ENCODE results near the gene SLC12A4.

The SLC12A4 gene

DNA sequence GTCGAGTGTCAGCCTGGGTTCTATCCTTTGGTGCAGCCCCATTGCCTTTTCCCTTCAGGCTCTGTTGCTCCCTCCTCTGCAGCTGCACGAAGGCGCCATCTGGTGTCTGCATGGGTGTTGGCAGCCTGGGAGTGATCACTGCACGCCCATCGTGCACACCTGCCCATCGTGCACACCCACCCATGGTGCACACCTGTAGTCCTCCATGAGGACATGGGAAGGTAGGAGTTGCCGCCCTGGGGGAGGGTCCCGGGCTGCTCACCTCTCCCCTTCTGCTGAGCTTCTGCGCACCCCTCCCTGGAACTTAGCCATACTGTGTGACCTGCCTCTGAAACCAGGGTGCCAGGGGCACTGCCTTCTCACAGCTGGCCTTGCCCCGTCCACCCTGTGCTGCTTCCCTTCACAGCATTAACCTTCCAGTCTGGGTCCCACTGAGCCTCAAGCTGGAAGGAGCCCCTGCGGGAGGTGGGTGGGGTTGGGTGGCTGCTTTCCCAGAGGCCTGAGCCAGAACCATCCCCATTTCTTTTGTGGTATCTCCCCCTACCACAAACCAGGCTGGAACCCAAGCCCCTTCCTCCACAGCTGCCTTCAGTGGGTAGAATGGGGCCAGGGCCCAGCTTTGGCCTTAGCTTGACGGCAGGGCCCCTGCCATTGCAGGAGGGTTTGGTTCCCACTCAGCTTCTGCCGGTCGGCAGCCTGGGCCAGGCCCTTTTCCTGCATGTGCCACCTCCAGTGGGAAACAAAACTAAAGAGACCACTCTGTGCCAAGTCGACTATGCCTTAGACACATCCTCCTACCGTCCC, 39.7 kb downstream of the SLC12A4 start:
- TF ChIP-seq, protein P1, sequence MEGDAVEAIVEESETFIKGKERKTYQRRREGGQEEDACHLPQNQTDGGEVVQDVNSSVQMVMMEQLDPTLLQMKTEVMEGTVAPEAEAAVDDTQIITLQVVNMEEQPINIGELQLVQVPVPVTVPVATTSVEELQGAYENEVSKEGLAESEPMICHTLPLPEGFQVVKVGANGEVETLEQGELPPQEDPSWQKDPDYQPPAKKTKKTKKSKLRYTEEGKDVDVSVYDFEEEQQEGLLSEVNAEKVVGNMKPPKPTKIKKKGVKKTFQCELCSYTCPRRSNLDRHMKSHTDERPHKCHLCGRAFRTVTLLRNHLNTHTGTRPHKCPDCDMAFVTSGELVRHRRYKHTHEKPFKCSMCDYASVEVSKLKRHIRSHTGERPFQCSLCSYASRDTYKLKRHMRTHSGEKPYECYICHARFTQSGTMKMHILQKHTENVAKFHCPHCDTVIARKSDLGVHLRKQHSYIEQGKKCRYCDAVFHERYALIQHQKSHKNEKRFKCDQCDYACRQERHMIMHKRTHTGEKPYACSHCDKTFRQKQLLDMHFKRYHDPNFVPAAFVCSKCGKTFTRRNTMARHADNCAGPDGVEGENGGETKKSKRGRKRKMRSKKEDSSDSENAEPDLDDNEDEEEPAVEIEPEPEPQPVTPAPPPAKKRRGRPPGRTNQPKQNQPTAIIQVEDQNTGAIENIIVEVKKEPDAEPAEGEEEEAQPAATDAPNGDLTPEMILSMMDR (IDR thresholded peaks at IDR 0.05; ENCODE audit: extremely low read depth, missing control alignments) = peak; percentile 91
- DNase-seq (ENCODE audit: low spot score) = peak; percentile 79

DNA sequence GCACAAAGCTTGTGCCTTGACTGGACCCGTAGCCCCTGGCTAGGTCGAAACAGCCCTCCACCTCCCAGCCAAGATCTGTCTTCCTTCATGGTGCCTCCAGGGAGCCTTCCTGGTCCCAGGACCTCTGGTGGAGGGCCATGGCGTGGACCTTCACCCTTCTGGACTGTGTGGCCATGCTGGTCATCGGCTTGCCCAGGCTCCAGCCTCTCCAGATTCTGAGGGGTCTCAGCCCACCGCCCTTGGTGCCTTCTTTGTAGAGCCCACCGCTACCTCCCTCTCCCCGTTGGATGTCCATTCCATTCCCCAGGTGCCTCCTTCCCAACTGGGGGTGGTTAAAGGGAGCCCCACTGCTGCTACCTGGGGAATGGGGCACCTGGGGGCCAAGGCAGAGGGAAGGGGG, 40.3 kb downstream of the SLC12A4 start:
- DNase-seq (ENCODE audit: low spot score) = no peak
- TF ChIP-seq, protein P1 (IDR thresholded peaks at IDR 0.05; ENCODE audit: extremely low read depth, missing control alignments) = no peak

DNA sequence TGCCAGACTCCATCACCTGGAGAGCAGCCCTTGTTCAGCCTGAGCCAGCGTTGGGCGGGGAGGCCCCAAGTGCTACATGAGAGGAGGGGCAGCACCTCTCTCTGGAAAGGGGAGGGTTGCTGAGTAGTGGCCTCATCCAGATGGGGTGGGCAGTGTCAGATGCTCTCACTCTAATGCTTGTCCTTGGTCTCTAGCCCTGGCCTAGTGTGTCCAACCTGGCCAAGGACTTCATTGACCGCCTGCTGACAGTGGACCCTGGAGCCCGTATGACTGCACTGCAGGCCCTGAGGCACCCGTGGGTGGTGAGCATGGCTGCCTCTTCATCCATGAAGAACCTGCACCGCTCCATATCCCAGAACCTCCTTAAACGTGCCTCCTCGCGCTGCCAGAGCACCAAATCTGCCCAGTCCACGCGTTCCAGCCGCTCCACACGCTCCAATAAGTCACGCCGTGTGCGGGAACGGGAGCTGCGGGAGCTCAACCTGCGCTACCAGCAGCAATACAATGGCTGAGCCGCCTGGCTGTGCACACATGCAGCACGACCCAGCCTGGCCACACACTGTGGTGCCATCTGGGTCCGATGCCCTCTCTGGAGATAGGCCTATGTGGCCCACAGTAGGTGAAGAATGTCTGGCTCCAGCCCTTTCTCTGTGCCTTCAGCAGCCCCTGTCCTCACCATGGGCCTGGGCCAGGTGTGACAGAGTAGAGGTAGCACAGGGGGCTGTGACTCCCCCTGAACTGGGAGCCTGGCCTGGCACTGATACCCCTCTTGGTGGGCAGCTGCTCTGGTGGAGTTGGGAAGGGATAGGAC, 41.1 kb downstream of the SLC12A4 start:
- no peak for DNase-seq (ENCODE audit: low spot score)

DNA sequence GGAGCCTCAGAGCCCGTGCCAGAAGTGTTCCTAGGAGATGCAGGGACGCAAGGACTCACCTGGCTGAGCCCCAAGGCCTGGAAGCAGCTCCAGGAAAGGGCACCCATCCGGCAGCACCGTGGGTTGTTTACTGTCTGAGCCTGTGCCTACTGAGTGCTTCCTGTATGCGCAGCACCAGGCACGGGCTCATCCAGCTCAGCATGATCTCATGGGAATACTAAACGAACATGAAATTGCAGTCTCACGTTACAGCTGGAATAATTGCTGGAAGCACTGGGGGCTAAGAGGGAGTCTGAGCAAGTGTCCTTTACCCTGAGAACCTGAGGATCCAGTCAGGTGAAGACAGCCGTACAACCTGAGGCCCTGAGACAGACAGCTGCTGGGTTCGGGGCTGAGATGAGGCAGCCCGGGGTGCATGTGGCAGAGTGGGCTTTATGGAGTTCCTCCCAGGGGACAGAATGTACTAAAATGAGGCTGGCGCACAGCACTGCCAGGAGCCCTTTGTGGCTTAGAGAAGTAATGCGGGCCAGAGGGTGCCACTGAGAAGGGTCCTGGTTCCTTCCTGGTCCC, 42.2 kb downstream of the SLC12A4 start:
- DNase-seq (ENCODE audit: low spot score) = no peak
- TF ChIP-seq, protein P1 (IDR thresholded peaks at IDR 0.05; ENCODE audit: extremely low read depth, missing control alignments) = no peak

More for the DNA sequence above, 41.1 kb downstream of the SLC12A4 start:
- TF ChIP-seq, protein P1 (IDR thresholded peaks at IDR 0.05; ENCODE audit: extremely low read depth, missing control alignments) = no peak

DNA sequence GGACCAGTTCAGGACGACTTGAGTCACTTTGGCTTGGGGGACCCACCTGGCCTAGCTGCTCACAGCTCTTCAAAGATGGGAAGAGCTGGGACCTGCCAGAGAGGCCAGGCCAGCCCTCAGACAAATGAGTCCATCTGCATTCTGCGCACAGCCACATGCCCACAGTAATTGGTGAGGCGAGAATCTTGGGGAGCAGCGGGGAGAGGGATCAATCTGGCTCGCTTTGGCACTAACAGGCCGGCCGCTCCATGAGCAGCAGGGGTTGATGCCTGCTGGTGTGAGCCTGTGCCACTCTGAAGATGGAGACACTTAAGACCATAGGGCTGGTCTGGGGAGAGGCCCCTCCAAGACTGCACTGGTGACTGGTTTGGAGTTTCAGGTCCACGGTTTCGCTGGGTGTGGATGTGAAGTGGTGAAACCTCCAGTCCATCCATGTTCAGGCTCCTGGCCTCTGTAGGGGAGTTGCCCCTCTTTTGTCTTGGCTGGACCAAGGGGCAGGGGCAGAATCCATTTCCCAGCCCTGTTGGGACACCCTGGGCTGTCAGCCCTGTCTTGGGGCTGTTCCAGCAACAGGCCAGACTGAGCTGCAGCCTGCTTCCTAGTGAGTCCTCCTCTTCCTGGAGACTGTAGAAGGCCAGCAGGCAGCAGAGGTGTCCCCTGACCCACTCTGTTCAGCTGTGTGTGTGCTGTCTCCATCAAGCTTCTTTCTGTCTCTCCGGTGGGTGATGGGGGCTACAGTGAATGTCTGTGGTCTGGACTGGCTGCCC, 44.1 kb downstream of the SLC12A4 start:
- TF ChIP-seq, protein P1 (IDR thresholded peaks at IDR 0.05; ENCODE audit: extremely low read depth, missing control alignments) = no peak
- DNase-seq (ENCODE audit: low spot score) = no peak

DNA sequence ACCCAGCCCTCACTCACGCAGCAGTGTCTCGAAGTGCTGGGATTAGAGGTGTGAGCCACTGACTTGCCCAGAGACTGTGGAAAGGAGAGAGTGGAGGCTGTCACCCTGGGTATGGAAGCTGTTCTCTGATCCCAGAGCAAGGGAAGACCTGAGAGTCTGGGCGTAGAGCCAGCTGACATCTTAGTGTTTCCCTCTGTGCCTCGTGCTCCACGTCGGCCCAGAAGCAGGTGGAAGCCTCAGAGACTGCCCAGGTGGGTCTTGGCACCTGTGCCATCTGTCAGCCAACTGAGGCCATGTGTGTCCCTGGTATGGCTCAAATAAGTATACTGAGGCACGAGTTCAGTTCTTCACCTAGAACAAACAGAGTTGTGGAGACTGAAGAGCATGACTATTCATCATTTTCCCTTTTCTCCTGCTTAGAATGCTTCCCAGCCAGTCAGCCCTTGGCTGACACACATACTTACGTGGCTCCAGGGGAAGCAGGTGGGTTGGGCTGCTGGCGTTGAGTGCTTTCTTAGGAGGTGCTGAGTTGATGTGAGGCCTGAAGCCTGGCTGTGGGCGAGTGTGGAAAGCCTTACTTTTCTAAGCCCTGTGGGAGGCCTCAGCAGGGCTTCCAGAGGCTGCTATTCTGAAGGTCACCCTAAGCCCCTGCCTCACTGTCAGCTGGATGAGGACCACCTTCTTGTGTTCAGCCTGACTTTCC, 44.9 kb downstream of the SLC12A4 start:
- TF ChIP-seq, protein P1 (IDR thresholded peaks at IDR 0.05; ENCODE audit: extremely low read depth, missing control alignments) = no peak
- no peak for DNase-seq (ENCODE audit: low spot score)

Measured in GM20000 (cell line).